Tibial nerve (tissue), 4 donors: Measurements from ENCODE around the gene ABHD16B.

Source experiments
- CTCF ChIP-seq, 5 experiments: fragments of 200-600 bp in 3 of 5; fragments of 450-650 bp in 2 of 5; sonication (generic) in 3 of 5; IDR thresholded peaks; one replicate each; pipeline ENCODE4 v1.5.1; 2016 to 2019; ENCODE audit warnings: antibody characterized with exemption in 5 of 5, mild to moderate bottlenecking in 3 of 5, moderate library complexity in 2 of 5
- EP300 ChIP-seq, 2 donors: sonication (generic); formaldehyde crosslinking; IDR thresholded peaks; one replicate each; pipeline ENCODE4 v1.6.1; 2017; ENCODE audit warnings: antibody characterized with exemption in 2 of 2, mild to moderate bottlenecking in 1 of 2
- POLR2A ChIP-seq, 2 donors: fragments of 450-650 bp; IDR thresholded peaks; one replicate each; pipeline ENCODE4 v1.6.1; 2017; ENCODE audit warnings: antibody characterized with exemption in 2 of 2, mild to moderate bottlenecking in 2 of 2, moderate library complexity in 2 of 2

- TF ChIP-seq POLR2A (IDR thresholded peaks at IDR 0.05) (no peak), CTCF (IDR thresholded peaks at IDR 0.05) (no peak), EP300 (IDR thresholded peaks at IDR 0.05) (no peak)
These were observed 30.3 kb upstream of the ABHD16B start, which contains the start of gene ZBTB46 for GRCh38 chr20:63830841-63831588.
